Psoas muscle (tissue), 8 donors: ENCODE results near the gene UQCC5. TPM values are rescaled to one million over a fixed set of nuclear protein-coding genes. Genes with fewer than 3 reads are reported as not detected.

Experiments used
- ATAC-seq, 4 donors: fragments of 200-7000 bp; cut with Tn5 transposase; one replicate each; pipeline ENCODE4 v1.9.1; 2020; ENCODE audit warnings: moderate library complexity in 3 of 4, mild to moderate bottlenecking in 2 of 4
- DNase-seq, 2 donors: peaks; one replicate each; pipeline ENCODE4 v3.0.0-alpha.2; 2020
- H3K27ac ChIP-seq: fragments of 200-600 bp; one replicate; pipeline ENCODE4 v1.8.0; 2022
- H3K27me3 ChIP-seq, 3 donors: fragments of 200-600 bp in 1 of 3; one replicate each; pipeline versions ENCODE4 v1.6.1 to v1.8.0; 2013 to 2022; ENCODE audit warnings: low read length in 2 of 3, mild to moderate bottlenecking in 2 of 3, moderate library complexity in 1 of 3; ENCODE audit not compliant: insufficient read depth in 3 of 3
- H3K36me3 ChIP-seq, 2 donors: fragments of 200-600 bp in 1 of 2; one replicate each; pipeline versions ENCODE4 v1.6.1 to v1.8.0; 2013 to 2022; ENCODE audit warnings: low read depth in 1 of 2, mild to moderate bottlenecking in 1 of 2, moderate library complexity in 1 of 2; ENCODE audit not compliant: insufficient read depth in 1 of 2
- H3K4me1 ChIP-seq: fragments of 200-600 bp; one replicate; pipeline ENCODE4 v1.8.0; 2022
- H3K4me3 ChIP-seq: fragments of 200-600 bp; one replicate; pipeline ENCODE4 v1.8.0; 2022; ENCODE audit warnings: mild to moderate bottlenecking
- H3K9me3 ChIP-seq: fragments of 200-600 bp; one replicate; pipeline ENCODE4 v1.8.0; 2022
- WGBS, 3 donors: extraction: QIAGEN DNeasy Blood & Tissue Kit; methylation state at CpG; one replicate each; pipeline versions ENCODE4 v1.1.6 to v1.1.7; 2013; 5-methylcytosine and 5-hydroxymethylcytosine counted together
- intact Hi-C, 2 donors: fragments of 100-400 bp; cut with DNase I; formaldehyde crosslinking; loops; one replicate each; pipeline versions ENCODE4 v1.11.0 to v1.14.2; 2022
- polyA plus RNA-seq, 3 donors: library from polyadenylated mRNA; stranded (reverse); fragments of 200-250 nt; gene quantifications; one replicate each; pipeline ENCODE4 v1.2.3, GENCODE V29; 2013
- total RNA-seq, 4 donors: library from RNA; stranded (reverse); fragmentation: NEBNext Ultra II Directional in 2 of 4; extraction: Animal tissue kit (Norgen Biotek cat#: 25700) in 2 of 4; gene quantifications; one replicate each; pipeline versions ENCODE4 v1.2.1 to v1.2.4, GENCODE V29; 2021 to 2023
- TF ChIP-seq, protein P1 (sequence below): fragments of 200-600 bp; IDR thresholded peaks from one replicate; pipeline ENCODE4 v1.8.0; 2022; ENCODE audit warnings: antibody characterized with exemption
- donor health status: healthy with polysubstance abuse.
- donor health status: DM: no; HTN: no; CAD: no; lungs with moderate emphysema.
- donor health status: Bipolar disorder and iron deficiency.
- donor health status: healthy.
- donor health status: DM: yes; HTN: yes; CAD: no.
- donor health status: DM: no; HTN: no; CAD: no.
- donor health status: DM: no; HTN: no; CAD: no.
- donor health status: DM: yes; HTN: yes; CAD: no.

Gene UQCC5
- total and polyA plus RNA-seq, 7 donors, result 29.5 to 95.4 (median 32.7) TPM

DNA sequence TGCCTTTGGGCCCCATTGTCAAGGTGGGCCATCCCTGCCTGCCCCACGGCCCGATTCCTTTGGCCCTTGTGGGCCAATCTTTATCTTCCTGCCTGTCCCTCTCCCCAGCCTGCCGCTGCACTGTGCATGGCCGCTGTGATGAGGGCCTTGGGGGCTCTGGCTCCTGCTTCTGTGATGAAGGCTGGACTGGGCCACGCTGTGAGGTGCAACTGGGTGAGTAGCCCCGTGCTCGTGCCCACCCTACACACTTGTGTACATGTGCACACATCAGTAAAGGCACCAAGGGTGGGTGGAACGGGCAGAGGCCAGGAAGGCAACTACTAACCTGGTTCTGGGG is 14.9 kb upstream of the UQCC5 start:
- TF ChIP-seq, protein P1, sequence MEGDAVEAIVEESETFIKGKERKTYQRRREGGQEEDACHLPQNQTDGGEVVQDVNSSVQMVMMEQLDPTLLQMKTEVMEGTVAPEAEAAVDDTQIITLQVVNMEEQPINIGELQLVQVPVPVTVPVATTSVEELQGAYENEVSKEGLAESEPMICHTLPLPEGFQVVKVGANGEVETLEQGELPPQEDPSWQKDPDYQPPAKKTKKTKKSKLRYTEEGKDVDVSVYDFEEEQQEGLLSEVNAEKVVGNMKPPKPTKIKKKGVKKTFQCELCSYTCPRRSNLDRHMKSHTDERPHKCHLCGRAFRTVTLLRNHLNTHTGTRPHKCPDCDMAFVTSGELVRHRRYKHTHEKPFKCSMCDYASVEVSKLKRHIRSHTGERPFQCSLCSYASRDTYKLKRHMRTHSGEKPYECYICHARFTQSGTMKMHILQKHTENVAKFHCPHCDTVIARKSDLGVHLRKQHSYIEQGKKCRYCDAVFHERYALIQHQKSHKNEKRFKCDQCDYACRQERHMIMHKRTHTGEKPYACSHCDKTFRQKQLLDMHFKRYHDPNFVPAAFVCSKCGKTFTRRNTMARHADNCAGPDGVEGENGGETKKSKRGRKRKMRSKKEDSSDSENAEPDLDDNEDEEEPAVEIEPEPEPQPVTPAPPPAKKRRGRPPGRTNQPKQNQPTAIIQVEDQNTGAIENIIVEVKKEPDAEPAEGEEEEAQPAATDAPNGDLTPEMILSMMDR, result no peak
- intact Hi-C loops, result no loop called here
- DNase-seq, result peak; percentile 11 to 36
- no peak for ATAC-seq
- 86 to 92% (median 89%) methylated on average over 8 of the region's 8 CpGs for WGBS, 3 donors
- no peaks in the 10 kb centered on the region for H3K27me3 ChIP-seq
- H3K9me3 ChIP-seq, result no peaks in the 10 kb centered on the region
- H3K27ac ChIP-seq, result no peak overlapping the region
- no peaks in the 10 kb centered on the region for H3K4me1 ChIP-seq
- H3K4me3 ChIP-seq, result no peak overlapping the region
- no peaks in the 10 kb centered on the region for H3K36me3 ChIP-seq

DNA sequence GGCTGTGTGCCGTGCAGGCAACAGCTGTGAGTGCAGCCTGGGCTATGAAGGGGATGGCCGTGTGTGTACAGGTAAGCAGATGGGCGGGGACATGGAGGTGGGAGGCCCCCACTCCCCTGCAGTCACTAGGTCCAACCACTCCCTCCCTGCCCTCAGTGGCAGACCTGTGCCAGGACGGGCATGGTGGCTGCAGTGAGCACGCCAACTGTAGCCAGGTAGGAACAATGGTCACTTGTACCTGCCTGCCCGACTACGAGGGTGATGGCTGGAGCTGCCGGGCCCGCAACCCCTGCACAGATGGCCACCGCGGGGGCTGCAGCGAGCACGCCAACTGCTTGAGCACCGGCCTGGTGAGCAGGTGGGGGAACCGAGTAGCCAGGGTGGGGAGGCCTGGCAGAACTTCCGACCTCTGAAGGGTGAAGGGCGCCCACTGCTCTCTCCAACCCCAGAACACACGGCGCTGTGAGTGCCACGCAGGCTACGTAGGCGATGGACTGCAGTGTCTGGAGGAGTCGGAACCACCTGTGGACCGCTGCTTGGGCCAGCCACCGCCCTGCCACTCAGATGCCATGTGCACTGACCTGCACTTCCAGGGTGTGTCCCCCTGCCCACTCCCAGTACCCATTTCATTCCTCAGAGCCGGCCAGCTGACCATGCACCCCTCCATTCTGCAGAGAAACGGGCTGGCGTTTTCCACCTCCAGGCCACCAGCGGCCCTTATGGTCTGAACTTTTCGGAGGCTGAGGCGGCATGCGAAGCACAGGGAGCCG is 14.3 kb upstream of the UQCC5 start:
- DNase-seq (peak; percentile 8 to 46), ATAC-seq (no peak)
- H3K4me1 ChIP-seq, result no peaks in the 10 kb centered on the region
- no peak overlapping the region for H3K4me3 ChIP-seq
- intact Hi-C loops, result no loop called here
- TF ChIP-seq, protein P1, result no peak
- WGBS, 3 donors, result 92 to 95% (median 93%) methylated on average over 32 to 33 of the region's 33 CpGs
- no peaks in the 10 kb centered on the region for H3K27me3 ChIP-seq
- H3K36me3 ChIP-seq, result no peaks in the 10 kb centered on the region
- H3K27ac ChIP-seq, result no peak overlapping the region
- no peaks in the 10 kb centered on the region for H3K9me3 ChIP-seq

GRCh38 chr3:52522651-52523251 is 13.7 kb upstream of the UQCC5 start:
- Histone ChIP-seq H3K27me3 (no peaks in the 10 kb centered on the region), H3K36me3 (no peaks in the 10 kb centered on the region), H3K9me3 (no peaks in the 10 kb centered on the region), H3K4me1 (no peaks in the 10 kb centered on the region), H3K27ac (no peak overlapping the region), H3K4me3 (no peak overlapping the region)
- intact Hi-C loops, result no loop called here
- 88 to 92% (median 92%) methylated on average over 14 of the region's 14 CpGs for WGBS, 3 donors
- ATAC-seq, result no peak
- TF ChIP-seq, protein P1, result no peak
- DNase-seq, result peak; percentile 12 to 44

DNA sequence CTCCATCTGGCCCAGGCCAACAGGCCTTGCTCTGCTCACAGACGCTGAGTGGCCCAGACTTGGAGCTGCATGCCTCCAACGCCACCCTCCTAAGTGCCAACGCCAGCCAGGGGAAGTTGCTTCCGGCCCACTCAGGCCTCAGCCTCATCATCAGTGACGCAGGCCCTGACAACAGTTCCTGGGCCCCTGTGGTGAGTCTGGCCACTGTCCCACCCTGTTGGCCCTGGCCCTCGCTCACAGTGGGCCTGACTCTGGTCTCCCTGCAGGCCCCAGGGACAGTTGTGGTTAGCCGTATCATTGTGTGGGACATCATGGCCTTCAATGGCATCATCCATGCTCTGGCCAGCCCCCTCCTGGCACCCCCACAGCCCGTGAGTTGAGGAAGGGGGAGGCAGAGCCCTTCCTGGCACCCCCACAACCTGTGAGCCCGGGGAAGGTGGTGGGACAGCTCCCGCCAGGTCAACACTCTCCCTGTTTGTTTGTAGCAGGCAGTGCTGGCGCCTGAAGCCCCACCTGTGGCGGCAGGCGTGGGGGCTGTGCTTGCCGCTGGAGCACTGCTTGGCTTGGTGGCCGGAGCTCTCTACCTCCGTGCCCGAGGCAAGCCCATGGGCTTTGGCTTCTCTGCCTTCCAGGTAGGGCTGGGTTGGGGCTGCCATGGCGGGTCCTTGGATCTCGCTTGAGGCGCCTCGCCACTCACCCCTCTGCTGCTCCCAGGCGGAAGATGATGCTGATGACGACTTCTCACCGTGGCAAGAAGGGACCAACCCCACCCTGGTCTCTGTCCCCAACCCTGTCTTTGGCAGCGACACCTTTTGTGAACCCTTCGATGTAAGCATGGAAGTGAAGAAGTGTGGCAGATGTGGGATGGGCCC is 12.8 kb upstream of the UQCC5 start:
- H3K27me3 ChIP-seq, result no peaks in the 10 kb centered on the region
- no peak overlapping the region for H3K27ac ChIP-seq
- 94 to 95% (median 94%) methylated on average over 24 to 26 of the region's 26 CpGs for WGBS, 3 donors
- TF ChIP-seq, protein P1, result no peak
- no peaks in the 10 kb centered on the region for H3K9me3 ChIP-seq
- no peaks in the 10 kb centered on the region for H3K4me1 ChIP-seq
- intact Hi-C loops, result no loop called here
- ATAC-seq, result no peak
- DNase-seq, result peak; percentile 10 to 46
- peaks cover 0 to 5% of the 10 kb centered on the region in 2 donors for H3K36me3 ChIP-seq
- H3K4me3 ChIP-seq, result no peak overlapping the region
